NT2/D1 (cell line): Measurements from ENCODE around the gene ANKLE2.

Source experiments
- YY1 ChIP-seq: IDR thresholded peaks from 2 replicates; pipeline ENCODE4 v1.6.1; 2011; ENCODE audit not compliant: insufficient read length, insufficient read depth
- ZNF274 ChIP-seq: IDR thresholded peaks from 2 replicates; pipeline ENCODE4 v1.6.1; 2011; ENCODE audit warnings: mild to moderate bottlenecking, low read depth, low read length

GRCh38 chr12:132702640-132703039, 59.0 kb downstream of the ANKLE2 start:
- TF ChIP-seq ZNF274 (no peak), YY1 (no peak)
